Testis (tissue), 3 donors: ENCODE data around the gene RSBN1L. TPM values are rescaled to one million over a fixed set of nuclear protein-coding genes. Genes with fewer than 3 reads are reported as not detected.

Source experiments
- DNase-seq: peaks from one replicate; pipeline ENCODE4 v3.0.0-alpha.2; 2019
- H3K27ac ChIP-seq, 2 donors: fragments of 200-600 bp; sonication (generic); one replicate each; pipeline ENCODE4 v1.5.1; 2019
- H3K27me3 ChIP-seq: fragments of 200-600 bp; sonication (generic); one replicate; pipeline ENCODE4 v1.5.1; 2019
- H3K36me3 ChIP-seq: fragments of 200-600 bp; sonication (generic); one replicate; pipeline ENCODE4 v1.5.1; 2017; ENCODE audit warnings: low read depth; ENCODE audit errors: missing control alignments
- H3K4me1 ChIP-seq: fragments of 200-600 bp; sonication (generic); one replicate; pipeline ENCODE4 v1.5.1; 2019
- H3K4me3 ChIP-seq, 2 donors: fragments of 200-600 bp; sonication (generic); one replicate each; pipeline ENCODE4 v1.5.1; 2017 to 2019
- H3K9me3 ChIP-seq: fragments of 200-600 bp; sonication (generic); one replicate; pipeline ENCODE4 v1.5.1; 2017
- CTCF ChIP-seq, 3 experiments: fragments of 450-650 bp in 2 of 3; fragments of 200-600 bp in 1 of 3; sonication (generic) in 1 of 3; IDR thresholded peaks; one replicate each; pipeline ENCODE4 v1.5.1; 2016 to 2019; ENCODE audit warnings: antibody characterized with exemption in 3 of 3, mild to moderate bottlenecking in 2 of 3, moderate library complexity in 1 of 3
- POLR2A ChIP-seq: fragments of 450-650 bp; IDR thresholded peaks from one replicate; pipeline ENCODE4 v1.6.1; 2017; ENCODE audit warnings: antibody characterized with exemption, mild to moderate bottlenecking, moderate library complexity
- WGBS, 2 donors: methylation state at CpG; one replicate each; pipeline ENCODE4 v1.1.5; 2018; 5-methylcytosine and 5-hydroxymethylcytosine counted together
- intact Hi-C: fragments of 100-400 bp; cut with DNase I; formaldehyde crosslinking; loops from one replicate; pipeline ENCODE4 v1.15.1; 2023; ENCODE audit warnings: low total_unique reads
- polyA plus RNA-seq: library from polyadenylated mRNA; stranded (reverse); fragments of 350-450 nt; fragmentation: Illumina TruSeq; extraction: RNeasy Lipid Tissue Mini Kit (QIAGEN cat#74804); gene quantifications from one replicate; pipeline ENCODE4 v1.2.3, GENCODE V29; 2014; ENCODE audit warnings: low read depth, low replicate concordance; ENCODE audit not compliant: insufficient read depth
- total RNA-seq, 2 donors: library from RNA; depleted of rRNA; stranded (reverse); fragments of >200 nt; gene quantifications; one replicate each; pipeline ENCODE4 v1.2.3, GENCODE V29; 2016

Gene RSBN1L
- total and polyA plus RNA-seq, 3 donors from 2014 or later: 33.0 to 40.1 (median 38.1) TPM

GRCh38 chr7:77765906-77766800 lies 69.9 kb downstream of the RSBN1L start:
- Histone ChIP-seq H3K27me3 (no peaks in the 10 kb centered on the region), H3K4me1 (no peaks in the 10 kb centered on the region), H3K36me3 (no peaks in the 10 kb centered on the region), H3K4me3 (no peak overlapping the region), H3K9me3 (no peaks in the 10 kb centered on the region), H3K27ac (no peak overlapping the region)
- intact Hi-C loops: no loop called here
- 87 to 97% methylated on average over 4 of the region's 4 CpGs for WGBS, 2 donors
- no peak for DNase-seq
- no peak for TF ChIP-seq CTCF (IDR thresholded peaks at IDR 0.05)
- no peak for TF ChIP-seq POLR2A

DNA sequence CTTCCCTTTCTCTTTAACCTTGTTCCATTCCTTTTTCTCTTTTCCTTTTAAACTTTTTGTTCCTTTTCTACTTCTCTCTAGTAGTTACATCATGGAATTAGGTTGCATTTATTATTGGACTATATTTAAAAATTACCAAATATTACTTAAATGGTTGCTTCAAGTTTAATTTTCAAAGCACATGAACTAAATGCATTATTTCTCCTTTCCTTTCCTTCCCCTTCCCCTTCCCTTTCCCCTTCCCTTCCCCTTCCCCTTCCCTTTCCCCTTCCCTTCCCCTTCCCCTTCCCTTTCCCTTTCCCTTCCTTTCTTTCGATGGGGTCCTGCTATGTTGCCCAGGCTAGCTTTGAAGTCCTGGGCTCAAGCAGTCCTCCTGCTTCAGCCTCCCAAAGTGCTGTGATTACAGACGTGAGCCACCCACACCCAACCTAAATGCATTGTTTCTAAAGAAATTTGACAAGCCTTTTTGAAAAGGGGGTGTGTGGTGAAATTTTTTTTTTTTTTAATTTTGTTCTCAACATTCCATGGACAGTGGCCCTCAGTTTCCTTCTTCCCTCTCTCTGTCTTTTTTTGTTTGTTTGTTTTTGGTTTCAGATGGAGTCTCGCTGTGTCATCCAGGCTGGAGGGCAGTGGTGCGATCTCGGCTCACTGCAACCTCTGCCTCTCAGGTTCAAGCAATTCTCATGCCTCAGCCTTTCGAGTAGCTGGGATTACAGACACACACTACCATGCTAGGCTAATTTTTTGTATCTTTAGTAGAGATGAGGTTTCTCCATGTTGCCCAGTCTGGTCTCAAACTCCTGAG lies 70.7 kb downstream of the RSBN1L start:
- no peaks in the 10 kb centered on the region for H3K36me3 ChIP-seq
- H3K9me3 ChIP-seq: no peaks in the 10 kb centered on the region
- no peak for DNase-seq
- WGBS, 2 donors: 91 to 96% methylated on average over 6 of the region's 6 CpGs
- H3K27me3 ChIP-seq: no peaks in the 10 kb centered on the region
- intact Hi-C loops: no loop called here
- no peak overlapping the region for H3K4me3 ChIP-seq
- no peak overlapping the region for H3K27ac ChIP-seq
- H3K4me1 ChIP-seq: no peaks in the 10 kb centered on the region
- no peak for TF ChIP-seq POLR2A
- no peak for TF ChIP-seq CTCF (IDR thresholded peaks at IDR 0.05)

- no peak for DNase-seq
- H3K9me3 ChIP-seq: no peaks in the 10 kb centered on the region
- intact Hi-C loops: no loop called here
- H3K36me3 ChIP-seq: no peaks in the 10 kb centered on the region
- H3K4me3 ChIP-seq: no peak overlapping the region
- TF ChIP-seq POLR2A: no peak
- no peak for TF ChIP-seq CTCF (IDR thresholded peaks at IDR 0.05)
- H3K27me3 ChIP-seq: no peaks in the 10 kb centered on the region
- H3K4me1 ChIP-seq: no peaks in the 10 kb centered on the region
- 86 to 91% methylated on average over 8 of the region's 8 CpGs for WGBS, 2 donors
- no peak overlapping the region for H3K27ac ChIP-seq
These were observed 74.1 kb downstream of the RSBN1L start for GRCh38 chr7:77770316-77770715.

- H3K27me3 ChIP-seq: no peaks in the 10 kb centered on the region
- no peak for TF ChIP-seq POLR2A
- TF ChIP-seq CTCF (IDR thresholded peaks at IDR 0.05): no peak
- DNase-seq: no peak
- H3K27ac ChIP-seq: no peak overlapping the region
- no peaks in the 10 kb centered on the region for H3K36me3 ChIP-seq
- no peak overlapping the region for H3K4me3 ChIP-seq
- intact Hi-C loops: no loop called here
- no peaks in the 10 kb centered on the region for H3K9me3 ChIP-seq
- no peaks in the 10 kb centered on the region for H3K4me1 ChIP-seq
These were observed 75.6 kb downstream of the RSBN1L start for GRCh38 chr7:77771901-77772300.
